ENCODE data around the gene PHACTR3.

The PHACTR3 gene

GRCh38 chr20:59805786-59806577 is 201.6 kb downstream of the PHACTR3 start:
- no peak for DNase-seq

DNA sequence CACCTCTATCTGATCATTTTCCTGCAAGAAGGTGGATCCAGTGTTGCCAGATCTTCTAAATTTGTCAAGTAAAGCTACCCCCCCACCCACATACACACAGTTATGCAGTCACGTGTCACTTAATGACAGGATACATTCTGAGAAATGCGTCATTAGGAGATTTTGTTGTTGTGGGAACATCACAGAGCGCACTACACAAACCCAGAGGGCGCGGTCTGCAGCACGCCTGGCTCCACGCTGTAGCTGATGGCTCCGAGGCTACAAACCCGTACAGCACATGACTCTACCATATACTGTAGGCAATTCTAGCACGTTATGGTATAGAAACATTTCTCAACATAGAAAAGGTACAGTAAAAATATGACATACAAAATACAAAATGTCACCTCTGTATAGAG is 202.2 kb downstream of the PHACTR3 start:
- DNase-seq: no peak

DNA sequence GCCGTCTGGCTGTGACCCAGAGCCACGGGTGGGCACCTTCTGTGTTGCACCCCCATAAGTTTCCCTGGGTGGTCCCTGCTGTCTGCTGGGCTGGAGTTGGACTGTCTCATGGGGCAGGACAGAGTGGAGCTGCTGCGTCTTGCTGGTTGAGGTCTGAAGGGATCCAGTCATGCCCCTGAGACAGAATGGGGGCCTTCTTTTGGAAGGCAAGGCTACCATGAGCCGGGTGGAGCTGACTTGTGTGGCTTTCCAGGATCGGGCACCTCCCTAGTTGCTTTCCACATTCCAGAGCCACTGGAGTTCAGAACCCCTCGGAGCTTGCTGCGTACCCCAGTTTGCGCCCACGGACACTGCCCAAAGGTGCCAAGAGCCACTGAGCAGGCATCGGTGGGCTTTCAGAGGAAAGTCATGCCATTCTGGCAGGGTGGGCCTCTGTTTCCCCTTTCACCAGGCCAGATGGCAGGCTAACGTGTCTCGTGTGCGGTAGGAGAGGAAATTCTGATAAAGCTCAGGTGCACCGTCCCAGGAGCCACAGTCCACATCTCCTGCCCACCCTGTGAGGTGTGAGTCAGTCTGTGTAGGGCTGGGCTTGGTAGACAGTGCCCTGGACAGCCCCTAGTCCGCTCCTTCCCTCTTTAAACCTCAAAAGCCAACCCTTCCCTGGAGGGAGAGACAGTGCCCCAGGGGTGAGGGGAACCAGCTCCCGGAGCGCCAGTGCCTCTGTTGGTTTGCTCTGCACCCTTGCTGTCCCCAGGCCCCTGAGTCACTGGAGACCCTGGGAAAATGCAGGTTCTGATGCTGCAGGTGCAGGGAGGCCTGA is 203.8 kb downstream of the PHACTR3 start:
- DNase-seq: no peak

DNA sequence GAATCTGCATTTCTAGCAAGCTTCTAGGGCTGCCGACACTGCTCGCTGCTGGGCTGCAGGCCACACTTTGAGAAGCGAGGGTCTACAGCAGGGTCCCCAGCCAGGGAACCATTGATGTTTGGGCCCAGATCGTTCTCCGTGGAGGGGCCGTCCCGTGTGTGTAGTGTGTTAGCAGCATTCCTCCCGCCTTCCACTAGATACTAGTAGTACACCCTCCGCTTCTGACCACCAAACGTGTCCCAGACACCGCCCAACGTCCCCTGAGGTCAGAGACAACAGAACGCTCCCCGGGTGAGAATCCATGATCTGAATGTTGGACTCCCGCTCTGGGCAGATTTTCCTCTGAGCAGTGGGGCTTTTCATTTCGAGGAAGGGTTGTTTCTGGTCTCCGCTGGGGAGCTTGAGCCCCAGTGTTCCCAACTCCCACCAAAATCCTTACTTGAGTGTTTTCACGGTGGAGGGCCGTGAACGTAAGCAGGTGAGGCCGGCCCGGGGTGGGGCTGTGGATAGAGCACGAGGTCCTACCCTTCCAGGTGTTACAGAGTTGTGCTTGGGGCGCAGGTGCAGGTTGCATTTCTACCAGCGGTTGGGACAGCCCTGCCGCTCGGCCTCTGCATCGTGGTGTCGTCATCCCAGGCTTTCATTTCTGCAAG is 204.5 kb downstream of the PHACTR3 start:
- DNase-seq: no peak

- DNase-seq: no peak
Observed at GRCh38 chr20:59809630-59810448, 205.5 kb downstream of the PHACTR3 start.

GRCh38 chr20:59810449-59811187 is 206.3 kb downstream of the PHACTR3 start:
- DNase-seq: no peak

- no peak for DNase-seq
Observed at GRCh38 chr20:59811681-59812171, 207.4 kb downstream of the PHACTR3 start.

DNA sequence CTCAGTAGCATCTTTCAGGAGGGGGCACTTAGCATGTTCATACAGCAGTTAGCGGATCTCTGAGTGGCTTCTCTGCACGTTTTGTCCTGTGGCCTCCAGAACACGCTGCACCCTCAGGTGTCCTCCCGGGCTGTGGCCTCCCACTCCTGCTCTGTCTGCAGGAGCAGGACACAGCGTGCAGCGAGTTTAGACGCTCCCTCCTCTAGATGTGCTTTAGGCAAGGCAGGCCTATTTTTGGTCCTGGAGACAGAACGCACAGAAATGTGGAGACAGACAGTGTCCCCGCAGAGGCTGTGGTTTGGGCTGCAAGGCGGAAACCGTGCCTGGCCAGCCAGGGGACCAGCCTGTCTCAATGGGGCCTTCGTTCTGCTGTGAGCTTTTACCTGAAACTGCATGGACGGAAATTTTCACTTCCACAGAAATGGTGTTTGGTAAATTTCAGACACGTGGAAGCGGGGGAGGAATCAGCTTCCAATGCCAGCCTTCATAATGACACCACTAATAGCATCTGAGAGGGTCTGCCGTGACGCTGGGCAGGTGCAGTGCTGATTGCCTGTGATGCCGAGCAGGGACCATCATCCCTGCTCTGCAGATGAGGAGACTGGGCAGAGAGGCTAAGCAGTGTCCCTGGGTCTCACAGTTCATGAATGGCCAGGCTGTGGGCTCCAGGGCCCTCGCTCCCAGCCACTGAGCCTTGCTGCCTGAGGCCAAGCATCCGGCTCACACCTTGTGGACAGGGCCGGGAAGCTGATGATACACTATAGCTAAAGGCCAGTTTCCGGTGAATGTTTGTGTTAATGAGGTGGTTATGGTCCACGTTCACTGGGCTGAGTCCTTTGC is 208.2 kb downstream of the PHACTR3 start:
- no peak for DNase-seq

DNA sequence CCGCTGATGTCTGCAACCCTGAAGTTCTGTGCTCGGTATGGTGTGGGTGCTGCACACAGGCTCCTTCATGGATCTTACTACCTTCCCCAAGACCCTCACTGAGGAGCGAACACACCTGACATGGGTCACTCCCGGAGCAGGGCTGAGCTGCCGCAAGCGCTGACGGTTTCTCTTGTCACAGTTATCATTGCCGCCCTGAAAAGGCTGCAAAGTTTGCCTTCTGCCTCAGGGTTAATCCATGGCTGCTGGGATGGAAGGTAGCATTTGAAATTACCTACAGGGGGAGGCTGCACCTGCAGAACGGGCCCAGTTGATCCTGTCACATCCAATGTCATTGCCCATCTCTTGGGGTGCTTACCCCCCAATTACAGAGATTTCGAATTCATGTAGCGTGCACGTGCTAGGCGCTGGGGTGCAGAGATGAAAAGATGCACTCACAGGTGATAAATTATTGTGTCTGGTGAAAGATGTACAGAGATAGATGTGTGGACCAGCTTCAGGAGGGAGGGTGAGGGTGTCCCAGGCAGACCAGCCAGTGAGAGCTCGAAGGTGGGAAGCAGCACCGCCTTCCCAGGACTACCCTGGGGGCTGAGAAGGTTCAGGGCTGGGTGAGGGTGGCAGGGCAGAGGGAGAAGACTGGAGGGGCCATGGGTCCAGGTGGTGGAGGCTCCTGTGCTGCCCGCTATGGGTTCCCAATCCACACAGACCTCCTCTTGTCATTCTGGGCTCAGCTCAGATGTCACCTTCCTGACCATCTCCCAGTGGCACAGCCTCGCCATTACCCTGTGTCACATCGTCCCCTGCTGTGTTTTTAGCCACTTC is 209.0 kb downstream of the PHACTR3 start:
- no peak for DNase-seq

- no peak for DNase-seq
Observed at GRCh38 chr20:59813948-59814839, 209.9 kb downstream of the PHACTR3 start.

- no peak for DNase-seq
Observed at GRCh38 chr20:59814840-59815340, 210.6 kb downstream of the PHACTR3 start.

GRCh38 chr20:59816146-59816738 is 211.9 kb downstream of the PHACTR3 start:
- DNase-seq: no peak

GRCh38 chr20:59817406-59817805 is 213.1 kb downstream of the PHACTR3 start:
- no peak for DNase-seq

DNA sequence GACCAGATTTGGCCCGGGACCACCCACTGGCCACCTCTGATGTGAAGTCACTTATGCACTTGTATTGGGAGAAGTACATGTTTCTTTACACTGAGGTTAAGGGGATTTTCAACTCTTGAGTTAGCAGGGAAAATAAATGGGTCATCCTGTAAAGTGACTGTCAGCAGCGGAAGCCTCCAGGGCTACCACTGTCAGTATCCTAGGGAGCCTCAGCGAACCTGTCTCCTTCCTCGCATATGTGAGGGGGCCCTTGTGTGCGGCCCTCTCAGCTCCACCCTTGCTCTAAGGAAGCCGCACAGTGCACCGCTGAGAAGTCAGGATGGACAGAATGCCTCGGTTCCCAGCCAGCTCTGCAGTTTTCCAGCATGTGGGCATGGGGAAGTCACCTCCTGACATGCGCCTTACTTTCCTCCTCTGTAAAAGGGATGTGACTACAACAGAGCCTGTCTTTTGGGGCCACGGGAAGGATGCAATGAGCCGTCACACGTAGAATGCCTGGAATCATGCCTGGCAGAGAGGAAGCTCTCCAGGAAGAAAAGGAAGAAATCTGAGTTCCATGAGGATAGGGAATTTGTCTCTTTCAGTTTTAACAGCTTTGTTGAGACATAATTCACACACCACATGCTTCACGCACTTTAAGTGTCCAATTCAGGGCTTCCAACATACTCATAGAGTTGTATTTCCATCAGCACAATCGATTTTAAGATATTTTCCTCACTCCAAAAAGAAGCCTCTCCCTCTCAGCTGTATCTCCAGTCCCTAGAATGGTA is 213.7 kb downstream of the PHACTR3 start:
- no peak for DNase-seq

- no peak for DNase-seq
Observed at GRCh38 chr20:59818911-59819310, 214.6 kb downstream of the PHACTR3 start.

DNA sequence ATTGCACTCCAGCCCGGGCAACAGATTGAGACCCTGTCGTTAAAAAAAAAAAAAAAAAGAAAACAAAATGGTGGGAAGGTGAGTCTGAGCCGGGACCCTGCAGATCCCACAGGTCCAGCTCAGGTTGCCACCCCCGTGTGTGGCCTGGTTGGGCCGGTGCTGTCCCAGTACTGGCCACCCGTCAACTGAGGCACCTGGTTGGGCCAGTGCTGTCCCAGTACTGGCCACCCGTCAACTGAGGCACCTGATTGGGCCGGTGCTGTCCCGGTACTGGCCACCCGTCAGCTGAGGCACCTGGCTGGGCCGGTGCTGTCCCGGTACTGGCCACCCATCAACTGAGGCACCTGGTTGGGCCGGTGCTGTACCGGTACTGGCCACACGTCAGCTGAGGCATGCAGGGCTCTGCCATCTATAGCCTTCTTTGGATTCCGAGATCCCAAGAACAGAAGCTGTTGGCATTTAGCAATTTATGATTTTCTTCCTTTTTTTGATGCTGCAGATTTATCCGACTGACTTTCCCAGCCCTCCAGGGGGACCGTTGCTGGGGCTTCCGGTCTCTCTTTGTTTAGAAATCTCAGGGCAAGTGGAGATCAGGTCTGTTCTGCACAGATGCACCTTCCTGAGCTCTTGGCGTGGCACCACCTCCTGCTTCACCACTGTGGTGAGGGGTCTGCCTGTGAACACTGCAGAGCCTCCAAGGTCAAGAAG is 215.3 kb downstream of the PHACTR3 start:
- no peak for DNase-seq

Data from stimulated activated CD4-positive, alpha-beta T cell treated with anti-CD3 and anti-CD28 coated beads, Interleukin-1b, Interleukin-23, amount 100 ng/mL, for 48 hours (primary cell).